HepG2 (cell line): Measurements from ENCODE around the gene HIVEP2. TPM values are rescaled to one million over a fixed set of nuclear protein-coding genes. Genes with fewer than 3 reads are reported as not detected.
A peak's percentile ranks its signal among the peaks of the same experiment; 100 is the strongest.

Source experiments
- ATF5 ChIP-seq: sonication (generic); formaldehyde crosslinking; IDR thresholded peaks from 2 replicates; pipeline ENCODE4 v1.4.0; 2020; ENCODE audit warnings: mild to moderate bottlenecking, low read depth, missing genetic modification reagents
- ATF6 ChIP-seq: sonication (generic); formaldehyde crosslinking; conservative IDR thresholded peaks from 2 replicates; pipeline ENCODE4 v1.4.0; 2020; ENCODE audit warnings: missing genetic modification reagents
- CREB3 ChIP-seq: sonication (generic); formaldehyde crosslinking; IDR thresholded peaks from 2 replicates; pipeline ENCODE4 v1.5.0; 2020; ENCODE audit warnings: missing genetic modification reagents
- DNMT3B ChIP-seq: conservative IDR thresholded peaks from 2 replicates; pipeline ENCODE4 v1.6.1; 2016; ENCODE audit warnings: missing biosample characterization, control low read depth
- GATAD2A ChIP-seq: IDR thresholded peaks from 2 replicates; pipeline ENCODE4 v1.6.1; 2016
- HNRNPK ChIP-seq: fragments of 200-400 bp; formaldehyde crosslinking; IDR thresholded peaks from 2 replicates; pipeline ENCODE4 v1.6.1; 2018; ENCODE audit warnings: low read length, low read depth, moderate library complexity, mild to moderate bottlenecking; ENCODE audit not compliant: poor library complexity, severe bottlenecking
- NFKB2 ChIP-seq: sonication (generic); formaldehyde crosslinking; IDR thresholded peaks from 2 replicates; pipeline ENCODE4 v1.4.0; 2020; ENCODE audit warnings: missing genetic modification reagents, borderline replicate concordance
- PCBP1 ChIP-seq: fragments of 200-400 bp; formaldehyde crosslinking; IDR thresholded peaks from 2 replicates; pipeline ENCODE4 v1.6.1; 2017; ENCODE audit warnings: mild to moderate bottlenecking, low read depth, low read length, borderline replicate concordance
- SALL1 ChIP-seq: sonication (generic); formaldehyde crosslinking; IDR thresholded peaks from 2 replicates; pipeline ENCODE4 v1.8.0; 2022; ENCODE audit warnings: mild to moderate bottlenecking, missing genetic modification reagents
- ZBTB49 ChIP-seq: sonication (generic); formaldehyde crosslinking; IDR thresholded peaks from 2 replicates; pipeline ENCODE4 v1.4.0; 2020; ENCODE audit warnings: missing genetic modification reagents, borderline replicate concordance
- ZBTB7A ChIP-seq: sonication (generic); formaldehyde crosslinking; IDR thresholded peaks from 2 replicates; pipeline ENCODE4 v1.8.0; 2022; ENCODE audit warnings: mild to moderate bottlenecking, missing genetic modification reagents
- ZFP36L1 ChIP-seq: sonication (generic); formaldehyde crosslinking; IDR thresholded peaks from 2 replicates; pipeline ENCODE4 v1.8.0; 2022; ENCODE audit warnings: mild to moderate bottlenecking, missing genetic modification reagents, moderate library complexity
- ZNF143 ChIP-seq: sonication (generic); formaldehyde crosslinking; IDR thresholded peaks from 2 replicates; pipeline ENCODE4 v1.4.0; 2020; ENCODE audit warnings: missing genetic modification reagents
- ZNF3 ChIP-seq: IDR thresholded peaks from 2 replicates; pipeline ENCODE4 v1.7.0; 2017; ENCODE audit warnings: inconsistent platforms
- ZNF350 ChIP-seq: sonication (generic); formaldehyde crosslinking; IDR thresholded peaks from 2 replicates; pipeline ENCODE4 v1.4.0; 2020; ENCODE audit warnings: mild to moderate bottlenecking, low read depth, missing genetic modification reagents, borderline replicate concordance
- ZNF597 ChIP-seq: sonication (generic); formaldehyde crosslinking; IDR thresholded peaks from 2 replicates; pipeline ENCODE4 v1.5.0; 2020; ENCODE audit warnings: missing genetic modification reagents
- ZNF83 ChIP-seq: sonication (generic); formaldehyde crosslinking; IDR thresholded peaks from 2 replicates; pipeline ENCODE4 v1.4.0; 2020; ENCODE audit warnings: missing genetic modification reagents, mild to moderate bottlenecking, borderline replicate concordance
- polyA plus RNA-seq, 8 experiments: library from polyadenylated mRNA; depleted of rRNA in 3 of 8; stranded (reverse) in 7 of 8; unstranded in 1 of 8; fragments of >200 nt; fragmentation: Illumina TruSeq in 4 of 8; extraction: Trizol in 4 of 8; gene quantifications; 2 replicates each; pipeline versions ENCODE4 v1.2.1 to v1.2.3, GENCODE V29; 2011 to 2016; ENCODE audit warnings: low read depth in 4 of 8, missing spikeins in 1 of 8, mixed read lengths in 1 of 8; ENCODE audit not compliant: insufficient read depth in 1 of 8
- total RNA-seq, 5 experiments: library from RNA; depleted of rRNA; stranded (reverse); fragments of >200 nt; fragmentation: Illumina TruSeq; extraction: Trizol; gene quantifications; 2 replicates each; pipeline ENCODE4 v1.2.3, GENCODE V29; 2016; ENCODE audit warnings: low read depth in 1 of 5
- TF ChIP-seq, protein P1 (sequence below): sonication (generic); formaldehyde crosslinking; IDR thresholded peaks from 2 replicates; pipeline ENCODE4 v1.5.0; 2020; ENCODE audit warnings: mild to moderate bottlenecking, missing genetic modification reagents

HIVEP2 gene
- total and polyA plus RNA-seq, 2 of the 13 experiments (the other 11 are each of a cell fraction or from before 2014, with no cell fraction given), result 3.4 to 12.9 TPM

GRCh38 chr6:142944124-142945048, 590 bp downstream of the HIVEP2 start (continued):
- peak; percentile 65; the same call in 1 of the 2 replicates for TF ChIP-seq ZNF350 (CRISPR knock-in tag)
- TF ChIP-seq HNRNPK, result peak; percentile 63
- no peak for TF ChIP-seq ZBTB49 (CRISPR knock-in tag)
- TF ChIP-seq ATF5 (CRISPR knock-in tag), result 0 out of 2 replicates have a peak, but pooled peaks have one; percentile 15
- TF ChIP-seq SALL1 (CRISPR knock-in tag), result peak; percentile 56
- TF ChIP-seq, protein P1, sequence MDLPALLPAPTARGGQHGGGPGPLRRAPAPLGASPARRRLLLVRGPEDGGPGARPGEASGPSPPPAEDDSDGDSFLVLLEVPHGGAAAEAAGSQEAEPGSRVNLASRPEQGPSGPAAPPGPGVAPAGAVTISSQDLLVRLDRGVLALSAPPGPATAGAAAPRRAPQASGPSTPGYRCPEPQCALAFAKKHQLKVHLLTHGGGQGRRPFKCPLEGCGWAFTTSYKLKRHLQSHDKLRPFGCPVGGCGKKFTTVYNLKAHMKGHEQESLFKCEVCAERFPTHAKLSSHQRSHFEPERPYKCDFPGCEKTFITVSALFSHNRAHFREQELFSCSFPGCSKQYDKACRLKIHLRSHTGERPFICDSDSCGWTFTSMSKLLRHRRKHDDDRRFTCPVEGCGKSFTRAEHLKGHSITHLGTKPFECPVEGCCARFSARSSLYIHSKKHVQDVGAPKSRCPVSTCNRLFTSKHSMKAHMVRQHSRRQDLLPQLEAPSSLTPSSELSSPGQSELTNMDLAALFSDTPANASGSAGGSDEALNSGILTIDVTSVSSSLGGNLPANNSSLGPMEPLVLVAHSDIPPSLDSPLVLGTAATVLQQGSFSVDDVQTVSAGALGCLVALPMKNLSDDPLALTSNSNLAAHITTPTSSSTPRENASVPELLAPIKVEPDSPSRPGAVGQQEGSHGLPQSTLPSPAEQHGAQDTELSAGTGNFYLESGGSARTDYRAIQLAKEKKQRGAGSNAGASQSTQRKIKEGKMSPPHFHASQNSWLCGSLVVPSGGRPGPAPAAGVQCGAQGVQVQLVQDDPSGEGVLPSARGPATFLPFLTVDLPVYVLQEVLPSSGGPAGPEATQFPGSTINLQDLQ (CRISPR knock-in tag), result peak; percentile 63; the same call in 1 of the 2 replicates
- no peak; the same call in 1 of the 2 replicates for TF ChIP-seq CREB3 (CRISPR knock-in tag)
- TF ChIP-seq ZFP36L1 (CRISPR knock-in tag), result no peak
- TF ChIP-seq ZNF83, result no peak; the same call in 1 of the 2 replicates
- TF ChIP-seq ATF6 (CRISPR knock-in tag), result no peak
- TF ChIP-seq NFKB2, result peak; percentile 35; the same call in 1 of the 2 replicates
- TF ChIP-seq PCBP1, result peak; percentile 86
- peak; percentile 51; the same call in 1 of the 2 replicates for TF ChIP-seq GATAD2A (CRISPR knock-in tag)
- TF ChIP-seq ZNF143 (CRISPR knock-in tag), result no peak
- 0 out of 2 replicates have a peak, but pooled peaks have one; percentile 14 for TF ChIP-seq ZNF3 (CRISPR knock-in tag)
- no peak for TF ChIP-seq ZNF597 (CRISPR knock-in tag)
- peak; percentile 20; the same call in 1 of the 2 replicates for TF ChIP-seq DNMT3B (CRISPR knock-in tag)
- peak; percentile 83 for TF ChIP-seq ZBTB7A (CRISPR knock-in tag)
